Measurements from ENCODE around the gene SOBP.

GRCh38 chr6:107684996-107685395, 195.1 kb downstream of the SOBP start:
- TF ChIP-seq, protein P1, sequence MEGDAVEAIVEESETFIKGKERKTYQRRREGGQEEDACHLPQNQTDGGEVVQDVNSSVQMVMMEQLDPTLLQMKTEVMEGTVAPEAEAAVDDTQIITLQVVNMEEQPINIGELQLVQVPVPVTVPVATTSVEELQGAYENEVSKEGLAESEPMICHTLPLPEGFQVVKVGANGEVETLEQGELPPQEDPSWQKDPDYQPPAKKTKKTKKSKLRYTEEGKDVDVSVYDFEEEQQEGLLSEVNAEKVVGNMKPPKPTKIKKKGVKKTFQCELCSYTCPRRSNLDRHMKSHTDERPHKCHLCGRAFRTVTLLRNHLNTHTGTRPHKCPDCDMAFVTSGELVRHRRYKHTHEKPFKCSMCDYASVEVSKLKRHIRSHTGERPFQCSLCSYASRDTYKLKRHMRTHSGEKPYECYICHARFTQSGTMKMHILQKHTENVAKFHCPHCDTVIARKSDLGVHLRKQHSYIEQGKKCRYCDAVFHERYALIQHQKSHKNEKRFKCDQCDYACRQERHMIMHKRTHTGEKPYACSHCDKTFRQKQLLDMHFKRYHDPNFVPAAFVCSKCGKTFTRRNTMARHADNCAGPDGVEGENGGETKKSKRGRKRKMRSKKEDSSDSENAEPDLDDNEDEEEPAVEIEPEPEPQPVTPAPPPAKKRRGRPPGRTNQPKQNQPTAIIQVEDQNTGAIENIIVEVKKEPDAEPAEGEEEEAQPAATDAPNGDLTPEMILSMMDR (IDR thresholded peaks at IDR 0.05) = no peak
- no peak for TF ChIP-seq EP300 (IDR thresholded peaks at IDR 0.05)

All from tibial nerve (tissue), 4 donors.